Endothelial cell of umbilical vein (primary cell): ENCODE measurements around the gene DAZAP2. TPM values are rescaled to one million over a fixed set of nuclear protein-coding genes. Genes with fewer than 3 reads are reported as not detected.

ENCODE experiments used
- BruUV-seq: library from RNA; stranded (reverse); fragments of 400-500 nt; replicated peaks from 2 replicates; lab custom pipeline; 2021; lab: Mats Ljungman, UMichigan
- CTCF ChIA-PET: fragments of 300-600, 350-600 bp; sonication (Branson Sonifier 250); formaldehyde crosslinking; loops from one replicate; lab custom pipeline; 2021; ENCODE audit warnings: antibody characterized with exemption, inconsistent platforms; lab: Charles Lee
- POLR2A ChIA-PET: fragments of 300-600, 350-600 bp; sonication (Branson Sonifier 250); formaldehyde crosslinking; loops from one replicate; lab custom pipeline; 2021; ENCODE audit warnings: antibody characterized with exemption, inconsistent platforms; lab: Charles Lee
- DNase-seq: peaks from one replicate; pipeline ENCODE4 v3.0.0-alpha.2; 2011; ENCODE audit warnings: low read depth, low spot score
- FAIRE-seq: peaks from 2 replicates; lab custom pipeline; 2011; peaks lifted over from hg19 to GRCh38; lab: Jason Lieb, UNC
- H2AFZ ChIP-seq: 2 replicates; pipeline ENCODE4 v1.6.0; 2012; ENCODE audit warnings: low read depth, low read length, control low read depth, inconsistent platforms
- H3K27ac ChIP-seq: 2 replicates; pipeline ENCODE4 v1.5.1; 2011; ENCODE audit warnings: low read depth, mild to moderate bottlenecking, control low read depth, low read length, moderate library complexity; ENCODE audit not compliant: insufficient read depth
- H3K27me3 ChIP-seq, 2 experiments: 2 replicates each; pipeline versions ENCODE4 v1.6.0 to v1.6.1; 2011; ENCODE audit warnings: low read length in 2 of 2, mixed read lengths in 1 of 2; ENCODE audit not compliant: control insufficient read depth in 2 of 2, insufficient read depth in 2 of 2
- H3K36me3 ChIP-seq, 2 experiments: 2 replicates in 1 of 2; 3 replicates in 1 of 2; pipeline ENCODE4 v1.5.1; 2011; ENCODE audit warnings: low read length in 2 of 2, mild to moderate bottlenecking in 1 of 2, moderate library complexity in 1 of 2; ENCODE audit not compliant: control insufficient read depth in 2 of 2, insufficient read depth in 2 of 2; ENCODE audit errors: extremely low read depth in 1 of 2
- H3K4me1 ChIP-seq: 3 replicates; pipeline ENCODE4 v1.5.1; 2011; ENCODE audit warnings: mild to moderate bottlenecking, low read length; ENCODE audit not compliant: control insufficient read depth, insufficient read depth; ENCODE audit errors: extremely low read depth
- H3K4me2 ChIP-seq: 2 replicates; pipeline ENCODE4 v1.6.1; 2011; ENCODE audit warnings: low read length, control low read depth, mixed read lengths; ENCODE audit not compliant: insufficient read depth
- H3K4me3 ChIP-seq, 3 experiments: fragments of 200-600 bp in 1 of 3; sonication (generic), shearing (Covaris generic) in 1 of 3; replicated peaks in 1 of 3; 2 replicates each; pipeline ENCODE4 v1.5.1; 2011 to 2016; ENCODE audit warnings: control low read depth in 3 of 3, low read length in 3 of 3, mild to moderate bottlenecking in 2 of 3, inconsistent platforms in 1 of 3, low read depth in 1 of 3, moderate library complexity in 1 of 3; ENCODE audit not compliant: insufficient read depth in 1 of 3
- H3K79me2 ChIP-seq: 2 replicates; pipeline ENCODE4 v1.6.0; 2012; ENCODE audit warnings: low read length, inconsistent platforms; ENCODE audit not compliant: control insufficient read depth, insufficient read depth
- H3K9ac ChIP-seq: replicated peaks from 2 replicates; pipeline ENCODE3; 2011; ENCODE audit warnings: low read length, control low read depth; ENCODE audit not compliant: insufficient read depth; ENCODE audit errors: extremely low read depth
- H3K9me1 ChIP-seq: replicated peaks from 3 replicates; pipeline ENCODE4 v1.6.0; 2011; ENCODE audit warnings: mild to moderate bottlenecking, low read length; ENCODE audit not compliant: control insufficient read depth, insufficient read depth; ENCODE audit errors: extremely low read depth
- H3K9me3 ChIP-seq: replicated peaks from 2 replicates; pipeline ENCODE4 v1.5.1; 2012; ENCODE audit warnings: low read length, inconsistent platforms; ENCODE audit not compliant: control insufficient read depth, insufficient read depth
- H4K20me1 ChIP-seq: replicated peaks from 2 replicates; pipeline ENCODE3; 2011; ENCODE audit warnings: mild to moderate bottlenecking, low read length; ENCODE audit not compliant: control insufficient read depth, insufficient read depth; ENCODE audit errors: extremely low read depth
- CTCF ChIP-seq, 2 donors: IDR thresholded peaks; 1 replicate in 1 of 2; 2 replicates in 1 of 2; pipeline ENCODE4 v1.5.1; 2011; ENCODE audit warnings: low read length in 2 of 2, mild to moderate bottlenecking in 2 of 2, moderate library complexity in 2 of 2, control low read depth in 1 of 2, inconsistent platforms in 1 of 2, low read depth in 1 of 2; ENCODE audit not compliant: insufficient read depth in 1 of 2; ENCODE audit errors: extremely low read depth in 1 of 2
- EZH2 ChIP-seq: IDR thresholded peaks from 2 replicates; pipeline ENCODE4 v1.6.1; 2012; ENCODE audit warnings: borderline replicate concordance, low read depth, mild to moderate bottlenecking, moderate library complexity, low read length, inconsistent platforms; ENCODE audit not compliant: severe bottlenecking
- FOS ChIP-seq: IDR thresholded peaks from 2 replicates; pipeline ENCODE4 v1.6.1; 2011; ENCODE audit warnings: mild to moderate bottlenecking, low read length, moderate library complexity, borderline replicate concordance; ENCODE audit not compliant: insufficient read depth
- GATA2 ChIP-seq: IDR thresholded peaks from 2 replicates; pipeline ENCODE4 v1.7.0; 2011; ENCODE audit warnings: low read depth, mild to moderate bottlenecking, moderate library complexity, mixed read lengths, low read length; ENCODE audit not compliant: insufficient read length, insufficient read depth
- JUN ChIP-seq: IDR thresholded peaks from 2 replicates; pipeline ENCODE4 v1.6.1; 2011; ENCODE audit warnings: borderline replicate concordance, low read depth; ENCODE audit not compliant: insufficient read length, insufficient read depth
- MAX ChIP-seq: IDR thresholded peaks from 2 replicates; pipeline ENCODE4 v1.6.1; 2011; ENCODE audit not compliant: insufficient read depth, insufficient read length
- MYC ChIP-seq: IDR thresholded peaks from one replicate; pipeline ENCODE4 v1.6.1; 2011; ENCODE audit warnings: mild to moderate bottlenecking, low read depth, low read length
- POLR2A ChIP-seq: IDR thresholded peaks from 2 replicates; pipeline ENCODE4 v1.6.1; 2012; ENCODE audit warnings: low read depth, mild to moderate bottlenecking, control low read depth, low read length
- POLR2AphosphoS5 ChIP-seq: IDR thresholded peaks from 2 replicates; pipeline ENCODE4 v1.6.1; 2012; ENCODE audit warnings: low read depth, mild to moderate bottlenecking, control low read depth, low read length, moderate library complexity; ENCODE audit not compliant: insufficient read depth
- dilution Hi-C: fragments of 300-500 bp; cut with MboI; formaldehyde crosslinking; loops from one replicate; pipeline ENCODE4 v1.15.0; 2019; ENCODE audit warnings: low sequenced_read_pairs; ENCODE audit not compliant: extremely low pct_ligation_motif_present
- intact Hi-C: fragments of 100-400 bp; cut with micrococcal nuclease; formaldehyde crosslinking; loops from one replicate; pipeline ENCODE4 v1.10.0; 2022
- polyA plus RNA-seq, 4 experiments: library from polyadenylated mRNA; depleted of rRNA in 3 of 4; stranded (reverse) in 3 of 4; unstranded in 1 of 4; fragments of >200 nt; gene quantifications; 2 replicates each; pipeline versions ENCODE4 v1.2.1 to v1.2.3, GENCODE V29; 2011 to 2012; ENCODE audit warnings: missing spikeins in 1 of 4
- total RNA-seq: library from RNA; stranded (reverse); gene quantifications from 2 replicates; pipeline ENCODE4 v1.2.3, GENCODE V29; 2021

The DAZAP2 gene
- total and polyA plus RNA-seq, 2 donors (not counting 3 experiments of a cell fraction or from before 2014, with no cell fraction given), result 177 to 497 TPM

DNA sequence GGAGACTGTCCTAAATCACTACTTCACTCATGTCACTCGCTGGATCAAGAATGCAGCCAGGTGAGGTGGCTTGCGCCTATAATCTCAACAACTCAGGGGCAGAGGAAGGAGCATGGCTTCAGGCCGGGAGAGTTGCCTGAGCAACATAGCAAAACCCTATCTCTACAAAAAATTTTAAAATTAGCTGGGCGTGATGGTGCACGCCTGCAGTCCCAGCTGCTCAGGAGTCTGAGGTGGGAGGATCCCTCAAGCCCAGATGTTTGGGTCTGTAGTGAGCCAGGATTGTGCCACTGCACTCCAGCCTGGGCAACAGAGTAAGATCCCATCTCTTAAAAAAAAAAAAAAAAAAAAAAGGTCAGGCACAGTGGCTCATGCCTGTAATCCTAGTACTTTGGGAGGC lies 25.7 kb downstream of the DAZAP2 start:
- no peak overlapping the region for H3K4me3 ChIP-seq
- BruUV-seq, result no TSS peak
- FAIRE-seq (no peak), DNase-seq (no peak)
- no peaks in the 10 kb centered on the region for H3K9me1 ChIP-seq
- H3K27me3 ChIP-seq, result no peaks in the 10 kb centered on the region
- ChIA-PET CTCF (interaction anchor here (0.6 to 4.8 kb wide), 4 partner anchors 12 to 76 kb away, joined by 3 to 24 read pairs (median 4); no protein-coding TSS in a partner anchor), POLR2A (no interaction called here)
- no peaks in the 10 kb centered on the region for H3K9me3 ChIP-seq
- H3K27ac ChIP-seq, result no peak overlapping the region
- H3K4me1 ChIP-seq, result peaks cover 8% of the 10 kb centered on the region
- TF ChIP-seq MAX, result no peak
- TF ChIP-seq POLR2A, result no peak
- no peak for TF ChIP-seq MYC
- no peak for TF ChIP-seq GATA2
- no peak for TF ChIP-seq FOS
- no peak for TF ChIP-seq JUN
- TF ChIP-seq EZH2, result no peak
- TF ChIP-seq CTCF (IDR thresholded peaks at IDR 0.05; ENCODE audit: extremely low read depth in 1 of 2, insufficient read depth in 1 of 2, low read depth in 1 of 2, low read length in 2 of 2), result no peak
- no peak for TF ChIP-seq POLR2AphosphoS5
- H3K79me2 ChIP-seq, result peaks cover 37% of the 10 kb centered on the region
- no peak overlapping the region for H3K9ac ChIP-seq
- no peak overlapping the region for H3K4me2 ChIP-seq
- dilution Hi-C loops (no loop called here), intact Hi-C loops (no loop called here)
- no peak overlapping the region for H2AFZ ChIP-seq
- no peaks in the 10 kb centered on the region for H4K20me1 ChIP-seq
- no peaks in the 10 kb centered on the region for H3K36me3 ChIP-seq
